GM19238 (cell line): ENCODE measurements around the gene TFDP2.
A peak's percentile ranks its signal among the peaks of the same experiment; 100 is the strongest.
"Not testable (repeated sequence)": the region's sequence is repeated elsewhere in the genome, so short reads cannot be mapped to it uniquely, and the experiment has no call there.

Source experiments
- DNase-seq: peaks from one replicate; pipeline ENCODE4 v3.0.0; 2011; ENCODE audit warnings: low spot score; ENCODE audit not compliant: insufficient read length

TFDP2 gene

GRCh38 chr3:142022381-142022780 is 127.0 kb downstream of the TFDP2 start:
- DNase-seq, result peak; percentile 18

- no peak for DNase-seq
Measured at GRCh38 chr3:142021127-142021526, 128.2 kb downstream of the TFDP2 start.

GRCh38 chr3:142019794-142020320 is 129.5 kb downstream of the TFDP2 start:
- DNase-seq, result peak; percentile 22

- no peak for DNase-seq
Measured at GRCh38 chr3:142013993-142014392, 135.4 kb downstream of the TFDP2 start.

GRCh38 chr3:142013326-142013980 is 135.9 kb downstream of the TFDP2 start:
- no peak for DNase-seq

- no peak for DNase-seq
Measured at GRCh38 chr3:142009029-142009428, 140.3 kb downstream of the TFDP2 start.

- no peak for DNase-seq
Measured at GRCh38 chr3:142007710-142008399, 141.5 kb downstream of the TFDP2 start.

GRCh38 chr3:142004957-142005356 is 144.4 kb downstream of the TFDP2 start:
- not testable (repeated sequence) for DNase-seq

- DNase-seq, result no peak
Measured at GRCh38 chr3:142004025-142004424, 145.3 kb downstream of the TFDP2 start.

- no peak for DNase-seq
Measured at GRCh38 chr3:142003291-142003690, 146.1 kb downstream of the TFDP2 start.

- DNase-seq, result no peak
Measured at GRCh38 chr3:142000325-142000870, 148.9 kb downstream of the TFDP2 start.

- no peak for DNase-seq
Measured at GRCh38 chr3:141998669-141999290, 150.6 kb downstream of the TFDP2 start.

- DNase-seq, result no peak
Measured at GRCh38 chr3:141996437-141996836, 152.9 kb downstream of the TFDP2 start.

- no peak for DNase-seq
Measured at GRCh38 chr3:141994856-141995255, 154.5 kb downstream of the TFDP2 start.

GRCh38 chr3:141992512-141992911 is 156.8 kb downstream of the TFDP2 start:
- peak; percentile 4 for DNase-seq

GRCh38 chr3:141986548-141987107 is 162.7 kb downstream of the TFDP2 start:
- DNase-seq, result no peak

GRCh38 chr3:141981084-141981483 is 168.3 kb downstream of the TFDP2 start:
- DNase-seq, result no peak

GRCh38 chr3:141979050-141979671 is 170.2 kb downstream of the TFDP2 start:
- DNase-seq, result no peak

- not testable (repeated sequence) for DNase-seq
Measured at GRCh38 chr3:141974777-141975176, 174.6 kb downstream of the TFDP2 start.

GRCh38 chr3:141972399-141972798 is 176.9 kb downstream of the TFDP2 start:
- DNase-seq, result no peak

GRCh38 chr3:141971571-141971970 is 177.8 kb downstream of the TFDP2 start:
- DNase-seq, result no peak
